DOHH2 (cell line): ENCODE results near the gene ATP4A.

Experiments
- EZH2phosphoT487 ChIP-seq: fragments of 200-600 bp; sonication (generic); IDR thresholded peaks from 2 replicates; pipeline ENCODE4 v1.6.1; 2017; ENCODE audit warnings: borderline replicate concordance, mild to moderate bottlenecking, antibody characterized with exemption, low read length, moderate library complexity, mixed read lengths
- TF ChIP-seq, protein P1 (sequence below): fragments of 200-600 bp; sonication (generic); IDR thresholded peaks from one replicate; pipeline ENCODE4 v1.5.1; 2014; ENCODE audit warnings: antibody characterized with exemption, mild to moderate bottlenecking, low read depth, low read length; ENCODE audit not compliant: poor library complexity, severe bottlenecking

GRCh38 chr19:35560271-35560670, 3.2 kb downstream of the ATP4A start:
- no peak for TF ChIP-seq EZH2phosphoT487
- TF ChIP-seq, protein P1, sequence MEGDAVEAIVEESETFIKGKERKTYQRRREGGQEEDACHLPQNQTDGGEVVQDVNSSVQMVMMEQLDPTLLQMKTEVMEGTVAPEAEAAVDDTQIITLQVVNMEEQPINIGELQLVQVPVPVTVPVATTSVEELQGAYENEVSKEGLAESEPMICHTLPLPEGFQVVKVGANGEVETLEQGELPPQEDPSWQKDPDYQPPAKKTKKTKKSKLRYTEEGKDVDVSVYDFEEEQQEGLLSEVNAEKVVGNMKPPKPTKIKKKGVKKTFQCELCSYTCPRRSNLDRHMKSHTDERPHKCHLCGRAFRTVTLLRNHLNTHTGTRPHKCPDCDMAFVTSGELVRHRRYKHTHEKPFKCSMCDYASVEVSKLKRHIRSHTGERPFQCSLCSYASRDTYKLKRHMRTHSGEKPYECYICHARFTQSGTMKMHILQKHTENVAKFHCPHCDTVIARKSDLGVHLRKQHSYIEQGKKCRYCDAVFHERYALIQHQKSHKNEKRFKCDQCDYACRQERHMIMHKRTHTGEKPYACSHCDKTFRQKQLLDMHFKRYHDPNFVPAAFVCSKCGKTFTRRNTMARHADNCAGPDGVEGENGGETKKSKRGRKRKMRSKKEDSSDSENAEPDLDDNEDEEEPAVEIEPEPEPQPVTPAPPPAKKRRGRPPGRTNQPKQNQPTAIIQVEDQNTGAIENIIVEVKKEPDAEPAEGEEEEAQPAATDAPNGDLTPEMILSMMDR: no peak
